ENCODE data around the gene TTC36. TPM values are rescaled to one million over a fixed set of nuclear protein-coding genes. Genes with fewer than 3 reads are reported as not detected.

The TTC36 gene
- total and polyA plus RNA-seq, 2 experiments from 2014 or later: 0.40 to 1.0 TPM

- TF ChIP-seq, protein P1, sequence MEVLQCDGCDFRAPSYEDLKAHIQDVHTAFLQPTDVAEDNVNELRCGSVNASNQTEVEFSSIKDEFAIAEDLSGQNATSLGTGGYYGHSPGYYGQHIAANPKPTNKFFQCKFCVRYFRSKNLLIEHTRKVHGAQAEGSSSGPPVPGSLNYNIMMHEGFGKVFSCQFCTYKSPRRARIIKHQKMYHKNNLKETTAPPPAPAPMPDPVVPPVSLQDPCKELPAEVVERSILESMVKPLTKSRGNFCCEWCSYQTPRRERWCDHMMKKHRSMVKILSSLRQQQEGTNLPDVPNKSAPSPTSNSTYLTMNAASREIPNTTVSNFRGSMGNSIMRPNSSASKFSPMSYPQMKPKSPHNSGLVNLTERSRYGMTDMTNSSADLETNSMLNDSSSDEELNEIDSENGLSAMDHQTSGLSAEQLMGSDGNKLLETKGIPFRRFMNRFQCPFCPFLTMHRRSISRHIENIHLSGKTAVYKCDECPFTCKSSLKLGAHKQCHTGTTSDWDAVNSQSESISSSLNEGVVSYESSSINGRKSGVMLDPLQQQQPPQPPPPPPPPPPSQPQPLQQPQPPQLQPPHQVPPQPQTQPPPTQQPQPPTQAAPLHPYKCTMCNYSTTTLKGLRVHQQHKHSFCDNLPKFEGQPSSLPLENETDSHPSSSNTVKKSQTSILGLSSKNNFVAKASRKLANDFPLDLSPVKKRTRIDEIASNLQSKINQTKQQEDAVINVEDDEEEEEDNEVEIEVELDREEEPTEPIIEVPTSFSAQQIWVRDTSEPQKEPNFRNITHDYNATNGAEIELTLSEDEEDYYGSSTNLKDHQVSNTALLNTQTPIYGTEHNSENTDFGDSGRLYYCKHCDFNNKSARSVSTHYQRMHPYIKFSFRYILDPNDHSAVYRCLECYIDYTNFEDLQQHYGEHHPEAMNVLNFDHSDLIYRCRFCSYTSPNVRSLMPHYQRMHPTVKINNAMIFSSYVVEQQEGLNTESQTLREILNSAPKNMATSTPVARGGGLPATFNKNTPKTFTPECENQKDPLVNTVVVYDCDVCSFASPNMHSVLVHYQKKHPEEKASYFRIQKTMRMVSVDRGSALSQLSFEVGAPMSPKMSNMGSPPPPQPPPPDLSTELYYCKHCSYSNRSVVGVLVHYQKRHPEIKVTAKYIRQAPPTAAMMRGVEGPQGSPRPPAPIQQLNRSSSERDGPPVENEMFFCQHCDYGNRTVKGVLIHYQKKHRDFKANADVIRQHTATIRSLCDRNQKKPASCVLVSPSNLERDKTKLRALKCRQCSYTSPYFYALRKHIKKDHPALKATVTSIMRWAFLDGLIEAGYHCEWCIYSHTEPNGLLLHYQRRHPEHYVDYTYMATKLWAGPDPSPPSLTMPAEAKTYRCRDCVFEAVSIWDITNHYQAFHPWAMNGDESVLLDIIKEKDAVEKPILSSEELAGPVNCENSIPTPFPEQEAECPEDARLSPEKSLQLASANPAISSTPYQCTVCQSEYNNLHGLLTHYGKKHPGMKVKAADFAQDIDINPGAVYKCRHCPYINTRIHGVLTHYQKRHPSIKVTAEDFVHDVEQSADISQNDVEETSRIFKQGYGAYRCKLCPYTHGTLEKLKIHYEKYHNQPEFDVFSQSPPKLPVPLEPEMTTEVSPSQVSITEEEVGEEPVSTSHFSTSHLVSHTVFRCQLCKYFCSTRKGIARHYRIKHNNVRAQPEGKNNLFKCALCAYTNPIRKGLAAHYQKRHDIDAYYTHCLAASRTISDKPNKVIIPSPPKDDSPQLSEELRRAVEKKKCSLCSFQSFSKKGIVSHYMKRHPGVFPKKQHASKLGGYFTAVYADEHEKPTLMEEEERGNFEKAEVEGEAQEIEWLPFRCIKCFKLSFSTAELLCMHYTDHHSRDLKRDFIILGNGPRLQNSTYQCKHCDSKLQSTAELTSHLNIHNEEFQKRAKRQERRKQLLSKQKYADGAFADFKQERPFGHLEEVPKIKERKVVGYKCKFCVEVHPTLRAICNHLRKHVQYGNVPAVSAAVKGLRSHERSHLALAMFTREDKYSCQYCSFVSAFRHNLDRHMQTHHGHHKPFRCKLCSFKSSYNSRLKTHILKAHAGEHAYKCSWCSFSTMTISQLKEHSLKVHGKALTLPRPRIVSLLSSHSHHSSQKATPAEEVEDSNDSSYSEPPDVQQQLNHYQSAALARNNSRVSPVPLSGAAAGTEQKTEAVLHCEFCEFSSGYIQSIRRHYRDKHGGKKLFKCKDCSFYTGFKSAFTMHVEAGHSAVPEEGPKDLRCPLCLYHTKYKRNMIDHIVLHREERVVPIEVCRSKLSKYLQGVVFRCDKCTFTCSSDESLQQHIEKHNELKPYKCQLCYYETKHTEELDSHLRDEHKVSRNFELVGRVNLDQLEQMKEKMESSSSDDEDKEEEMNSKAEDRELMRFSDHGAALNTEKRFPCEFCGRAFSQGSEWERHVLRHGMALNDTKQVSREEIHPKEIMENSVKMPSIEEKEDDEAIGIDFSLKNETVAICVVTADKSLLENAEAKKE (CRISPR knock-in tag; IDR thresholded peaks at IDR 0.05): no peak
- TF ChIP-seq NANOG (IDR thresholded peaks at IDR 0.05; ENCODE audit: borderline replicate concordance): no peak
- TF ChIP-seq ZNF331 (CRISPR knock-in tag; IDR thresholded peaks at IDR 0.05; ENCODE audit: low read depth): no peak
- no peak for TF ChIP-seq EZH2 (IDR thresholded peaks at IDR 0.05; ENCODE audit: low read depth, unreplicated experiment)
- no peak for TF ChIP-seq JUNB (IDR thresholded peaks at IDR 0.05; ENCODE audit: unreplicated experiment)
- TF ChIP-seq ZNF114 (CRISPR knock-in tag; IDR thresholded peaks at IDR 0.05): no peak
These were observed 4.4 kb downstream of the TTC36 start (continued) for GRCh38 chr11:118531597-118532084.

DNA sequence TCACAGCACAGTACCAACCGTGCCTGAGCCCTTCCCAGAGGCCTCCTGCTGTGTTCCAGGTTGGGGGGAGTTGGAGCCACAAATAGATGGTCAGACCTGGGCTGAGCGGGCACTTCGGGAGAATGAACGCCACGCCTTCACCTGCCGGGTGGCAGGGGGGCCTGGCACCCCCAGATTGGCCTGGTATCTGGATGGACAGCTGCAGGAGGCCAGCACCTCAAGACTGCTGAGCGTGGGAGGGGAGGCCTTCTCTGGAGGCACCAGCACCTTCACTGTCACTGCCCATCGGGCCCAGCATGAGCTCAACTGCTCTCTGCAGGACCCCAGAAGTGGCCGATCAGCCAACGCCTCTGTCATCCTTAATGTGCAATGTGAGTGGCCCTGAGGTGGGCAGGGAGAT is 4.8 kb downstream of the TTC36 start:
- no peaks in the 10 kb centered on the region for H4K20me1 ChIP-seq (replicated peaks; ENCODE audit: insufficient read depth)
- DNase-seq (ENCODE audit: low spot score) (no peak), ATAC-seq (no peak)
- no peaks in the 10 kb centered on the region for H3K36me3 ChIP-seq (ENCODE audit: insufficient read depth)
- peaks cover 6% of the 10 kb centered on the region; the same call in 1 of the 2 replicates for H3K27me3 ChIP-seq (ENCODE audit: insufficient read depth)
- H2AFZ ChIP-seq: no peak overlapping the region
- Mint-ChIP-seq H3K4me1 (peaks cover 24% of the 10 kb centered on the region), H3K36me3 (ENCODE audit: low read depth) (no peaks in the 10 kb centered on the region; the same call in 2 of the 3 replicates), H3K27me3 (ENCODE audit: insufficient read depth, low read depth, poor library complexity) (peaks cover 14% of the 10 kb centered on the region), H3K9me3 (no peaks in the 10 kb centered on the region), H3K27ac (no peak overlapping the region; the same call in 1 of the 2 replicates), H3K4me3 (peak overlapping the region; percentile 92)
- H3K4me2 ChIP-seq: peak overlapping the region; percentile 88
- no peaks in the 10 kb centered on the region; the same call in 1 of the 2 replicates for H3K9me2 ChIP-seq (ENCODE audit: insufficient read depth)
- no peaks in the 10 kb centered on the region for H3K79me2 ChIP-seq (replicated peaks; ENCODE audit: insufficient read depth)
- H3K4me1 ChIP-seq (ENCODE audit: insufficient read depth): peaks cover 13% of the 10 kb centered on the region
- H3K27ac ChIP-seq (ENCODE audit: low read depth): no peak overlapping the region
- peaks cover 21% of the 10 kb centered on the region; the same call in 1 of the 2 replicates for H3F3A ChIP-seq (replicated peaks; ENCODE audit: low read depth)
- H3K4me3 ChIP-seq: peak overlapping the region; percentile 99
- TF ChIP-seq, protein P2, sequence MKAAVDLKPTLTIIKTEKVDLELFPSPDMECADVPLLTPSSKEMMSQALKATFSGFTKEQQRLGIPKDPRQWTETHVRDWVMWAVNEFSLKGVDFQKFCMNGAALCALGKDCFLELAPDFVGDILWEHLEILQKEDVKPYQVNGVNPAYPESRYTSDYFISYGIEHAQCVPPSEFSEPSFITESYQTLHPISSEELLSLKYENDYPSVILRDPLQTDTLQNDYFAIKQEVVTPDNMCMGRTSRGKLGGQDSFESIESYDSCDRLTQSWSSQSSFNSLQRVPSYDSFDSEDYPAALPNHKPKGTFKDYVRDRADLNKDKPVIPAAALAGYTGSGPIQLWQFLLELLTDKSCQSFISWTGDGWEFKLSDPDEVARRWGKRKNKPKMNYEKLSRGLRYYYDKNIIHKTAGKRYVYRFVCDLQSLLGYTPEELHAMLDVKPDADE (IDR thresholded peaks at IDR 0.05): no peak
- TF ChIP-seq CREB1 (CRISPR knock-in tag; IDR thresholded peaks at IDR 0.05; ENCODE audit: low read depth): no peak
- TF ChIP-seq ZNF114 (CRISPR knock-in tag; IDR thresholded peaks at IDR 0.05): no peak
- TF ChIP-seq JUNB (IDR thresholded peaks at IDR 0.05; ENCODE audit: unreplicated experiment): no peak
- TF ChIP-seq STAT1 (IDR thresholded peaks at IDR 0.05; ENCODE audit: unreplicated experiment): no peak
- TF ChIP-seq POLR2AphosphoS5 (IDR thresholded peaks at IDR 0.05; ENCODE audit: low read depth): no peak
- TF ChIP-seq EZH2 (IDR thresholded peaks at IDR 0.05; ENCODE audit: low read depth, unreplicated experiment): no peak
- no peak for TF ChIP-seq EZH2phosphoT487 (IDR thresholded peaks at IDR 0.05; ENCODE audit: unreplicated experiment)
- TF ChIP-seq ZNF331 (CRISPR knock-in tag; IDR thresholded peaks at IDR 0.05; ENCODE audit: low read depth): no peak
- no peak for TF ChIP-seq CTCF (conservative IDR thresholded peaks at IDR 0.05; ENCODE audit: low read depth in 2 of 2)

All from GM23338 (cell line).